CD4-positive, alpha-beta T cell (primary cell): Measurements from ENCODE around the gene EIF4A3. TPM values are rescaled to one million over a fixed set of nuclear protein-coding genes. Genes with fewer than 3 reads are reported as not detected.

ENCODE experiments used
- ATAC-seq: fragments of 200-7000 bp; cut with Tn5 transposase; one replicate; pipeline ENCODE4 v1.10.0; 2022; ENCODE audit warnings: mild to moderate bottlenecking; ENCODE audit not compliant: poor library complexity
- CTCF ChIA-PET: fragments of 350-600 bp; sonication (Branson Sonifier 250); formaldehyde crosslinking; loops from one replicate; lab custom pipeline; 2021; ENCODE audit warnings: antibody characterized with exemption, inconsistent platforms; lab: Charles Lee
- POLR2A ChIA-PET: fragments of 350-600 bp; sonication (Branson Sonifier 250); formaldehyde crosslinking; loops from one replicate; lab custom pipeline; 2021; ENCODE audit warnings: antibody characterized with exemption, inconsistent platforms; lab: Charles Lee
- DNase-seq, 14 experiments: peaks; one replicate each; pipeline ENCODE4 v3.0.0-alpha.2; 2013 to 2020; ENCODE audit warnings: mixed read lengths in 2 of 14
- H3K27ac ChIP-seq, 2 donors: one replicate each; pipeline versions ENCODE4 v1.5.1 to v1.7.0; 2013; ENCODE audit warnings: low read length in 2 of 2, low read depth in 1 of 2, mild to moderate bottlenecking in 1 of 2
- H3K27me3 ChIP-seq, 2 experiments: 1 replicate in 1 of 2; 2 replicates in 1 of 2; pipeline versions ENCODE4 v1.6.1 to v1.7.0; 2013; ENCODE audit warnings: low read length in 2 of 2, control low read depth in 1 of 2, mild to moderate bottlenecking in 1 of 2, moderate library complexity in 1 of 2; ENCODE audit not compliant: insufficient read depth in 2 of 2, control insufficient read depth in 1 of 2
- H3K36me3 ChIP-seq: one replicate; pipeline ENCODE4 v1.6.1; 2013; ENCODE audit warnings: low read length, control low read depth; ENCODE audit not compliant: insufficient read depth
- H3K4me1 ChIP-seq: one replicate; pipeline ENCODE4 v1.6.1; 2013; ENCODE audit warnings: low read length, control low read depth; ENCODE audit not compliant: insufficient read depth
- H3K4me3 ChIP-seq: one replicate; pipeline ENCODE4 v1.5.1; 2013; ENCODE audit warnings: mild to moderate bottlenecking, low read length, moderate library complexity
- H3K9me3 ChIP-seq, 2 experiments: 1 replicate in 1 of 2; 2 replicates in 1 of 2; pipeline versions ENCODE4 v1.6.1 to v1.7.0; 2013; ENCODE audit warnings: low read length in 2 of 2, mild to moderate bottlenecking in 2 of 2, control low read depth in 1 of 2, moderate library complexity in 1 of 2; ENCODE audit not compliant: control insufficient read depth in 1 of 2, insufficient read depth in 1 of 2
- H3K27ac Mint-ChIP-seq: one replicate; pipeline ENCODE4 v1.8.0; 2020; ENCODE audit warnings: mixed read lengths
- H3K27me3 Mint-ChIP-seq: one replicate; pipeline ENCODE4 v1.8.0; 2021; ENCODE audit warnings: mixed read lengths
- H3K36me3 Mint-ChIP-seq: one replicate; pipeline ENCODE4 v1.8.0; 2021; ENCODE audit warnings: low read depth, mixed read lengths
- H3K4me1 Mint-ChIP-seq: one replicate; pipeline ENCODE4 v1.8.0; 2021; ENCODE audit warnings: low read depth, mixed read lengths
- H3K4me3 Mint-ChIP-seq: one replicate; pipeline ENCODE4 v1.8.0; 2020; ENCODE audit warnings: mild to moderate bottlenecking, mixed read lengths
- H3K9me3 Mint-ChIP-seq: one replicate; pipeline ENCODE4 v1.8.0; 2020; ENCODE audit warnings: mixed read lengths
- intact Hi-C, 2 experiments: fragments of 100-400 bp; cut with DNase I in 1 of 2; cut with micrococcal nuclease in 1 of 2; formaldehyde crosslinking; loops; one replicate each; pipeline versions ENCODE4 v1.15.1 to v1.9.0; 2023 to 2025; cut with DNase I, micrococcal nuclease
- total RNA-seq, 174 experiments: library from RNA in 2 of 174; stranded (reverse) in 2 of 174; gene quantifications; one replicate each; pipeline ENCODE4 v1.2.3 and lab custom pipeline; 2021 to 2026
- TF ChIP-seq, protein P1 (sequence below): fragments of 200-600 bp; IDR thresholded peaks from one replicate; pipeline ENCODE4 v1.8.0; 2022; ENCODE audit warnings: antibody characterized with exemption, mild to moderate bottlenecking

EIF4A3 gene
- total RNA-seq, 2 experiments from 2014 or later = 79.6 to 79.7 TPM

GRCh38 chr17:80119839-80120238 is 27.1 kb downstream of the EIF4A3 start:
- TF ChIP-seq, protein P1, sequence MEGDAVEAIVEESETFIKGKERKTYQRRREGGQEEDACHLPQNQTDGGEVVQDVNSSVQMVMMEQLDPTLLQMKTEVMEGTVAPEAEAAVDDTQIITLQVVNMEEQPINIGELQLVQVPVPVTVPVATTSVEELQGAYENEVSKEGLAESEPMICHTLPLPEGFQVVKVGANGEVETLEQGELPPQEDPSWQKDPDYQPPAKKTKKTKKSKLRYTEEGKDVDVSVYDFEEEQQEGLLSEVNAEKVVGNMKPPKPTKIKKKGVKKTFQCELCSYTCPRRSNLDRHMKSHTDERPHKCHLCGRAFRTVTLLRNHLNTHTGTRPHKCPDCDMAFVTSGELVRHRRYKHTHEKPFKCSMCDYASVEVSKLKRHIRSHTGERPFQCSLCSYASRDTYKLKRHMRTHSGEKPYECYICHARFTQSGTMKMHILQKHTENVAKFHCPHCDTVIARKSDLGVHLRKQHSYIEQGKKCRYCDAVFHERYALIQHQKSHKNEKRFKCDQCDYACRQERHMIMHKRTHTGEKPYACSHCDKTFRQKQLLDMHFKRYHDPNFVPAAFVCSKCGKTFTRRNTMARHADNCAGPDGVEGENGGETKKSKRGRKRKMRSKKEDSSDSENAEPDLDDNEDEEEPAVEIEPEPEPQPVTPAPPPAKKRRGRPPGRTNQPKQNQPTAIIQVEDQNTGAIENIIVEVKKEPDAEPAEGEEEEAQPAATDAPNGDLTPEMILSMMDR = no peak
- ChIA-PET CTCF (no interaction called here), POLR2A (no interaction called here)
- Histone ChIP-seq H3K27ac (no peak overlapping the region), H3K4me3 (no peak overlapping the region), H3K27me3 (no peaks in the 10 kb centered on the region), H3K9me3 (no peaks in the 10 kb centered on the region), H3K4me1 (no peaks in the 10 kb centered on the region), H3K36me3 (no peaks in the 10 kb centered on the region)
- H3K27me3 Mint-ChIP-seq = no peaks in the 10 kb centered on the region
- H3K27ac Mint-ChIP-seq = no peak overlapping the region
- DNase-seq (no peak), ATAC-seq (no peak)
- no peaks in the 10 kb centered on the region for H3K4me1 Mint-ChIP-seq
- H3K36me3 Mint-ChIP-seq = no peaks in the 10 kb centered on the region
- H3K9me3 Mint-ChIP-seq = no peaks in the 10 kb centered on the region
- no peak overlapping the region for H3K4me3 Mint-ChIP-seq
- intact Hi-C loops = no loop called here

- ATAC-seq (no peak), DNase-seq (no peak)
- Mint-ChIP-seq H3K9me3 (no peaks in the 10 kb centered on the region), H3K4me3 (no peak overlapping the region), H3K4me1 (no peaks in the 10 kb centered on the region), H3K27ac (no peak overlapping the region), H3K27me3 (no peaks in the 10 kb centered on the region), H3K36me3 (no peaks in the 10 kb centered on the region)
- TF ChIP-seq, protein P1 = no peak
- Histone ChIP-seq H3K36me3 (no peaks in the 10 kb centered on the region), H3K27ac (no peak overlapping the region), H3K4me1 (no peaks in the 10 kb centered on the region), H3K4me3 (no peak overlapping the region), H3K27me3 (no peaks in the 10 kb centered on the region), H3K9me3 (no peaks in the 10 kb centered on the region)
- intact Hi-C loops = no loop called here
- ChIA-PET POLR2A (no interaction called here), CTCF (no interaction called here)
These were observed 27.6 kb downstream of the EIF4A3 start for GRCh38 chr17:80119271-80119791.

DNA sequence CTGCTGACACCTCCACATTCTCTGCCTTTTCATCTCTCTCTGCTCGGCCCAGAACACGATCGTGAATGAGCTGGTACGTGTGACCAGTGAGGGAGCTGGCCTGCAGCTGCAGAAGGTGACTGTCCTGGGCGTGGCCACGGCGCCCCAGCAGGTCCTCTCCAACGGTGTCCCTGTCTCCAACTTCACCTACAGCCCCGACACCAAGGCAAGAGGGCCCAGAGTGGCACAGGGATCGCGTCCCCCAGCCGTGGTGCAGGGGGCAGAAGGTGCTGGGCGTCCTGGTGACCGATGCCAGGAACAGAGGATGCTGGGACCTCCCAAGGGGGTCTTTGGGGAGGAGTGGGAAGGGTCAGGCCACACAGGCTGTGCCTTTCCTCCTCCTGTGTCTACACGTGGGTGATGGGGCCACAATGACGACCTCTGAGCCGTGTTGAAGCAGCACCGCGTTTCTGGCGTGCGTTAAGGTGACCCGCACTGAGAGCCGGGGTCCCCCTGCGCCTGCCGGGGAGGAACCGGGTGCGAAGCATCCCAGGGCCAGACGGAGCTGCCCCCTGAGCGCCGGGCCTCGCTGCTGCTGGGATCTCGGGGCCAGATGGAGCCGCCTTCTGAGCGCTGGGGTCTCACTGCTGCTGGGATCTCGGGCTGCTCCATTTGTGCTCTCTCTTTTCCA is 28.2 kb downstream of the EIF4A3 start:
- Histone ChIP-seq H3K4me3 (no peak overlapping the region), H3K9me3 (no peaks in the 10 kb centered on the region), H3K36me3 (no peaks in the 10 kb centered on the region), H3K4me1 (no peaks in the 10 kb centered on the region), H3K27me3 (no peaks in the 10 kb centered on the region), H3K27ac (no peak overlapping the region)
- intact Hi-C loops = no loop called here
- H3K9me3 Mint-ChIP-seq = no peaks in the 10 kb centered on the region
- POLR2A ChIA-PET = no interaction called here
- no peak overlapping the region for H3K27ac Mint-ChIP-seq
- H3K4me1 Mint-ChIP-seq = no peaks in the 10 kb centered on the region
- DNase-seq = no peak
- ATAC-seq = no peak
- CTCF ChIA-PET = no interaction called here
- H3K36me3 Mint-ChIP-seq = no peaks in the 10 kb centered on the region
- H3K27me3 Mint-ChIP-seq = no peaks in the 10 kb centered on the region
- TF ChIP-seq, protein P1 = no peak
- H3K4me3 Mint-ChIP-seq = no peak overlapping the region
